Heart right ventricle (tissue), 16 donors: ENCODE results near the gene MAG. TPM values are rescaled to one million over a fixed set of nuclear protein-coding genes. Genes with fewer than 3 reads are reported as not detected.

Experiments used
- ATAC-seq, 8 donors: fragments of 200-7000 bp; cut with Tn5 transposase; one replicate each; pipeline ENCODE4 v1.9.1; 2020; ENCODE audit warnings: mild to moderate bottlenecking in 8 of 8, moderate library complexity in 8 of 8, moderate number of reproducible peaks in 1 of 8
- DNase-seq, 2 donors: peaks; one replicate each; pipeline ENCODE4 v3.0.0-alpha.2; 2020
- H3K27ac ChIP-seq, 10 donors: fragments of 200-600 bp; sonication (generic) in 2 of 10; one replicate each; pipeline versions ENCODE4 v1.5.0 to v1.8.0; 2020 to 2022; ENCODE audit warnings: mild to moderate bottlenecking in 3 of 10
- H3K27me3 ChIP-seq, 7 donors: fragments of 200-600 bp; one replicate each; pipeline ENCODE4 v1.8.0; 2021 to 2022; ENCODE audit warnings: mild to moderate bottlenecking in 2 of 7
- H3K36me3 ChIP-seq, 9 donors: fragments of 200-600 bp; sonication (generic) in 1 of 9; one replicate each; pipeline versions ENCODE4 v1.5.0 to v1.8.0; 2020 to 2022; ENCODE audit warnings: mild to moderate bottlenecking in 2 of 9
- H3K4me1 ChIP-seq, 9 donors: fragments of 200-600 bp; sonication (generic) in 1 of 9; one replicate each; pipeline versions ENCODE4 v1.5.0 to v1.8.0; 2020 to 2022; ENCODE audit warnings: mild to moderate bottlenecking in 4 of 9
- H3K4me3 ChIP-seq, 10 donors: fragments of 200-600 bp; sonication (generic) in 2 of 10; one replicate each; pipeline versions ENCODE4 v1.5.0 to v1.8.0; 2020 to 2022; ENCODE audit warnings: mild to moderate bottlenecking in 7 of 10, moderate library complexity in 2 of 10
- H3K9me3 ChIP-seq, 11 donors: fragments of 200-600 bp in 10 of 11; sonication (generic) in 2 of 11; one replicate each; pipeline versions ENCODE4 v1.5.0 to v1.8.0; 2013 to 2022; ENCODE audit warnings: mild to moderate bottlenecking in 2 of 11, control low read depth in 1 of 11, moderate library complexity in 1 of 11
- CTCF ChIP-seq, 9 donors: fragments of 200-600 bp; sonication (generic) in 2 of 9; IDR thresholded peaks; one replicate each; pipeline versions ENCODE4 v1.5.0 to v1.8.0; 2021 to 2022; ENCODE audit warnings: antibody characterized with exemption in 9 of 9, mild to moderate bottlenecking in 5 of 9, moderate library complexity in 1 of 9
- WGBS, 2 donors: extraction: QIAGEN DNeasy Blood & Tissue Kit; methylation state at CpG; one replicate each; pipeline ENCODE4 v1.1.7; 2013; ENCODE audit warnings: inconsistent platforms in 1 of 2; 5-methylcytosine and 5-hydroxymethylcytosine counted together
- intact Hi-C, 10 donors: fragments of 100-400 bp; cut with DNase I; formaldehyde crosslinking; loops; one replicate each; pipeline versions ENCODE4 v1.11.1 to v1.14.2; 2022
- polyA plus RNA-seq, 2 donors: library from polyadenylated mRNA; stranded (reverse); fragments of 200-250 nt; gene quantifications; one replicate each; pipeline ENCODE4 v1.2.3, GENCODE V29; 2013
- total RNA-seq, 10 donors: library from RNA; stranded (reverse); fragmentation: NEBNext Ultra II Directional in 3 of 10; extraction: Animal tissue kit (Norgen Biotek cat#: 25700) in 3 of 10; gene quantifications; one replicate each; pipeline versions ENCODE4 v1.2.1 to v1.2.4, GENCODE V29; 2021 to 2023
- donor health status: Arrhythmogenic right ventricular cardiomyopathy.
- donor health status: ischemic (EF 13 %, LVEDD 7.1; RV severe dilation, severe dysfunction).
- donor health status: healthy with polysubstance abuse.
- donor health status: DM: no; HTN: yes; CAD: no.
- donor health status: DM: no; HTN: no; CAD: no.
- donor health status: ischemic (EF 25% LVEDD 6.9; RV normal size, moderate dysfunction).
- donor health status: ischemic (EF 25% LVEDD 5.7; RV mildly dilated, moderate dysfunction).
- donor health status: healthy.
- donor health status: DM: yes; HTN: yes; CAD: no.
- donor health status: Ischemic cardiomyopathy.
- donor health status: ischemic (EF 35%, LVEDD 5.7; RV mildly dilated, moderate dysfunction).
- donor health status: nonischemic (EF 11% LVEDD 7.7; RV severe dilation, severe dysfunction).
- donor health status: DM: yes; HTN: yes; CAD: no.
- donor health status: PGD.
- donor health status: ischemic (EF 29% LVEDD 5.4; RV normal size, mild dysfunction).
- donor health status: nonischemic (EF 23%, LVEDD 6.1; RV moderate dilation, normal function).

MAG gene
- total and polyA plus RNA-seq, 12 donors = 0.04 to 0.39 TPM; not detected in 10

- Histone ChIP-seq H3K27ac (no peak overlapping the region), H3K36me3 (no peaks in the 10 kb centered on the region), H3K4me1 (peaks cover 0 to 44% (median 16%) of the 10 kb centered on the region in 9 donors), H3K4me3 (no peak overlapping the region), H3K27me3 (peaks cover 0 to 3% (median 0%) of the 10 kb centered on the region in 7 donors), H3K9me3 (peaks cover 0 to 7% (median 0%) of the 10 kb centered on the region in 11 donors)
- intact Hi-C loops = no loop called here
- TF ChIP-seq CTCF (IDR thresholded peaks at IDR 0.05) = no peak
- ATAC-seq (no peak), DNase-seq (no peak)
- 93 to 95% methylated on average over 9 of the region's 9 CpGs for WGBS, 2 donors
These were observed 30.1 kb downstream of the MAG start for GRCh38 chr19:35322014-35322413.

GRCh38 chr19:35327642-35328041, 35.7 kb downstream of the MAG start:
- Histone ChIP-seq H3K27ac (no peak overlapping the region), H3K4me3 (no peak overlapping the region), H3K9me3 (no peaks in the 10 kb centered on the region), H3K4me1 (peaks cover 0 to 10% (median 0%) of the 10 kb centered on the region in 9 donors), H3K27me3 (peaks cover 0 to 38% (median 20%) of the 10 kb centered on the region in 7 donors), H3K36me3 (no peaks in the 10 kb centered on the region)
- TF ChIP-seq CTCF (IDR thresholded peaks at IDR 0.05) = peak in 1 of 9 donors; percentile 22
- DNase-seq (no peak), ATAC-seq (no peak)
- 63 to 66% methylated on average over 4 of the region's 4 CpGs for WGBS, 2 donors
- intact Hi-C loops = no loop called here

- peaks cover 0 to 50% (median 32%) of the 10 kb centered on the region in 7 donors for H3K27me3 ChIP-seq
- TF ChIP-seq CTCF (IDR thresholded peaks at IDR 0.05) = no peak
- H3K36me3 ChIP-seq = no peaks in the 10 kb centered on the region
- no peak for DNase-seq
- peaks cover 0 to 10% (median 0%) of the 10 kb centered on the region in 9 donors for H3K4me1 ChIP-seq
- H3K9me3 ChIP-seq = no peaks in the 10 kb centered on the region
- no peak for ATAC-seq
- H3K27ac ChIP-seq = no peak within 1 kb of the TSS
- intact Hi-C loops = no loop called here
- WGBS, 2 donors = 74 to 79% methylated on average over 12 of the region's 12 CpGs
- no peak within 1 kb of the TSS for H3K4me3 ChIP-seq
These were observed 36.9 kb downstream of the MAG start, which contains the start of gene CD22 for GRCh38 chr19:35328851-35329285. TSS of gene CD22 (plus strand) at chr19:35329187. CDS start at chr19:35332041, 2,854 bp downstream.

- Histone ChIP-seq H3K4me1 (peaks cover 0 to 6% (median 0%) of the 10 kb centered on the region in 9 donors), H3K27me3 (peaks cover 0 to 54% (median 37%) of the 10 kb centered on the region in 7 donors), H3K9me3 (no peaks in the 10 kb centered on the region), H3K27ac (no peak overlapping the region), H3K36me3 (no peaks in the 10 kb centered on the region), H3K4me3 (no peak overlapping the region)
- 82 to 85% methylated on average over 4 of the region's 4 CpGs for WGBS, 2 donors
- intact Hi-C loops = no loop called here
- TF ChIP-seq CTCF (IDR thresholded peaks at IDR 0.05) = no peak
- DNase-seq (no peak), ATAC-seq (no peak)
These were observed 37.4 kb downstream of the MAG start for GRCh38 chr19:35329323-35329722.
